ENCODE results near the gene MRNIP. TPM values are rescaled to one million over a fixed set of nuclear protein-coding genes. Genes with fewer than 3 reads are reported as not detected.

Gene MRNIP
- total and polyA plus RNA-seq, 2 of the 8 experiments (the other 6 are each of a cell fraction or from before 2014, with no cell fraction given), result 29.6 TPM

DNA sequence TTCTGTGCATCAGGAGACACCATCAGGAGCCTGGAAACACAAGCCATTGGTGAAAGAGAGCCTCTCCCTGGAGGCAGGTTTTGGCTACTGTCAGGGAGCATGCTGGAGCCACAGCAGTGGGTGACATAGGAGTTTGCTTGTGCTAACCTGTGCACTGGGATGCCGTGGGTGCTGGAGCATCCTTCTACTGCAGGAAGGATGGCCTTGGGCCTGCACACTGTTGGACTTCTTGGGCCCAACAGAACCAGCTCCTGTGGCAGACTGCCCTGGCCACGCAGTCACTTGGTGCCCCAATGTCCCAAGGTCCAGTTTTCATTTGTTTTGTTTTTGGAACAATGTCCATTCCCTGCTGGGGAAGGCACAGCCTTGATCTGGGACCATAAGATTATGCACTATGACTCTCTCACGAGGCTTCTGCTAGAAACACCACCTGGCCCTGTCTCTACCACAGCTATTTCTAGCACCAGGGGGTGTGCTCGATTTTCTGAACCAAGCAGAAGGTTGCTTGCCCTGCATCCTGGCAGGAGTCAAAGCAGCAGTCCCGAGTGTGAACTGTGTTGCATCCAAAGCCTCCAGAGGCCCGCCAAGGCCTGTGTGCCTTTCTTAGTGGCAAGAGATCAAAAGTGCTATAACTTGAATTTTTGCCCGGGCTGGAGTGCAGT is 70.3 kb downstream of the MRNIP start:
- Histone ChIP-seq H2AFZ (ENCODE audit: low read length) (no peak overlapping the region), H4K91ac (replicated peaks; ENCODE audit: insufficient read length, low read length) (no peak overlapping the region), H3K27me3 (replicated peaks in 1 of 4; ENCODE audit: control insufficient read depth in 3 of 4, extremely low read depth in 1 of 4, insufficient read depth in 3 of 4, low read length in 3 of 4) (no peaks in the 10 kb centered on the region), H3K56ac (replicated peaks; ENCODE audit: insufficient read length, low read depth, low read length) (no peak overlapping the region), H2AK5ac (ENCODE audit: low read depth, low read length) (no peak overlapping the region), H3K27ac (ENCODE audit: low read depth, low read length) (no peak overlapping the region), H3K4me3 (ENCODE audit: extremely low read depth in 1 of 4, insufficient read depth in 2 of 4, low read depth in 3 of 4, low read length in 4 of 4) (no peak overlapping the region), H3K14ac (ENCODE audit: insufficient read length) (no peak overlapping the region), H3K23me2 (ENCODE audit: low read depth, low read length) (no peaks in the 10 kb centered on the region), H2BK120ac (replicated peaks; ENCODE audit: low read depth, low read length) (no peak overlapping the region), H3K4ac (replicated peaks; ENCODE audit: insufficient read length, low read depth, low read length) (no peak overlapping the region), H3K23ac (ENCODE audit: insufficient read length) (no peak overlapping the region), H3K18ac (ENCODE audit: extremely low read depth, low read length) (no peak overlapping the region), H2BK5ac (ENCODE audit: low read depth, low read length) (no peak overlapping the region), H3K36me3 (ENCODE audit: control insufficient read depth in 2 of 4, insufficient read depth in 4 of 4, low read length in 3 of 4) (no peaks in the 10 kb centered on the region), H4K5ac (ENCODE audit: insufficient read length, low read depth, low read length) (no peak overlapping the region), H3K79me1 (ENCODE audit: low read depth, low read length) (no peaks in the 10 kb centered on the region; the same call in 1 of the 2 replicates), H4K8ac (ENCODE audit: extremely low read depth, insufficient read depth, low read length) (no peak overlapping the region), H2BK20ac (ENCODE audit: low read length) (no peak overlapping the region), H3K9me3 (ENCODE audit: insufficient read depth in 2 of 2, low read depth in 1 of 2, low read length in 1 of 2) (no peaks in the 10 kb centered on the region), H3K9ac (replicated peaks in 1 of 4; ENCODE audit: extremely low read depth in 1 of 4, low read depth in 3 of 4, low read length in 3 of 4) (no peak overlapping the region), H2BK15ac (ENCODE audit: low read length) (no peak overlapping the region), H3K4me2 (ENCODE audit: insufficient read depth in 1 of 2, low read depth in 2 of 2, low read length in 2 of 2) (no peak overlapping the region), H4K20me1 (replicated peaks in 1 of 2; ENCODE audit: control insufficient read depth in 1 of 2, insufficient read depth in 2 of 2, low read length in 2 of 2) (peaks cover 0 to 3% of the 10 kb centered on the region in 2 experiments), H2BK12ac (ENCODE audit: low read depth, low read length) (no peak overlapping the region), H3K4me1 (replicated peaks in 1 of 4; ENCODE audit: control insufficient read depth in 3 of 4, insufficient read depth in 4 of 4, low read length in 3 of 4) (peaks cover 0 to 3% (median 0%) of the 10 kb centered on the region in 4 experiments; a peak in 2 of 7 replicates), H3K79me2 (ENCODE audit: control insufficient read depth in 1 of 2, insufficient read depth in 2 of 2, low read length in 2 of 2) (no peaks in the 10 kb centered on the region)
- ChIA-PET POLR2A (ENCODE audit: partially characterized antibody) (interaction anchor here (0.9 to 2.3 kb wide), 5 partner anchors 9 to 55 kb away, joined by 3 to 5 read pairs (median 3); no protein-coding TSS in a partner anchor), CTCF (ENCODE audit: partially characterized antibody) (interaction anchor here (0.8 to 1.9 kb wide), 4 partner anchors 11 to 155 kb away, joined by 3 to 4 read pairs (median 4); no protein-coding TSS in a partner anchor)
- TF ChIP-seq EGR1 (IDR thresholded peaks at IDR 0.05; ENCODE audit: borderline replicate concordance, low read depth, low read length), result no peak
- no peak for TF ChIP-seq NANOG (IDR thresholded peaks at IDR 0.05; ENCODE audit: insufficient read depth, low read depth, low read length, poor library complexity, severe bottlenecking)
- TF ChIP-seq RBBP5 (IDR thresholded peaks at IDR 0.05; ENCODE audit: borderline replicate concordance, low read depth, low read length), result no peak
- TF ChIP-seq KDM4A (IDR thresholded peaks at IDR 0.05; ENCODE audit: low read depth, low read length, severe bottlenecking), result no peak
- no peak for TF ChIP-seq JUND (IDR thresholded peaks at IDR 0.05; ENCODE audit: low read length)
- TF ChIP-seq E2F6 (IDR thresholded peaks at IDR 0.05), result no peak
- TF ChIP-seq CEBPB (IDR thresholded peaks at IDR 0.05; ENCODE audit: low read depth, low read length), result no peak
- TF ChIP-seq CTBP2 (IDR thresholded peaks at IDR 0.05; ENCODE audit: borderline replicate concordance, insufficient read depth, insufficient read length, low read length), result no peak
- no peak for TF ChIP-seq TEAD4 (IDR thresholded peaks at IDR 0.05; ENCODE audit: low read depth, low read length)
- TF ChIP-seq BCL11A (IDR thresholded peaks at IDR 0.05; ENCODE audit: low read depth in 2 of 2, low read length in 2 of 2), result no peak
- TF ChIP-seq SAP30 (IDR thresholded peaks at IDR 0.05; ENCODE audit: insufficient read depth, insufficient replicate concordance, low read length), result no peak
- DNase-seq (ENCODE audit: low read depth in 1 of 2, low spot score in 2 of 2) (no peak), FAIRE-seq (no peak)
- WGBS, 2 experiments (ENCODE audit: extremely low coverage in 1 of 2, insufficient coverage in 1 of 2, insufficient read length in 1 of 2, insufficient replicate concordance in 2 of 2, low coverage in 1 of 2, low lambda C conversion rate in 2 of 2, missing lambda C conversion rate in 1 of 2), result 88% methylated on average over 7 of the region's 7 CpGs; no CpG with 5 or more reads in 1 of the 2 experiments

Data from H1 (cell line).